GM21576 (cell line): Measurements from ENCODE around the gene EME2.

Experiments used
- ATAC-seq: cut with Tn5 transposase; IDR thresholded peaks from one replicate; pipeline ENCODE4 v1.9.1; 2021; ENCODE audit warnings: mild to moderate bottlenecking, moderate library complexity; ENCODE audit not compliant: unreplicated experiment

Gene EME2

GRCh38 chr16:1817276-1817589, 44.6 kb downstream of the EME2 start:
- ATAC-seq: no peak

GRCh38 chr16:1817716-1818115, 45.1 kb downstream of the EME2 start:
- no peak for ATAC-seq

DNA sequence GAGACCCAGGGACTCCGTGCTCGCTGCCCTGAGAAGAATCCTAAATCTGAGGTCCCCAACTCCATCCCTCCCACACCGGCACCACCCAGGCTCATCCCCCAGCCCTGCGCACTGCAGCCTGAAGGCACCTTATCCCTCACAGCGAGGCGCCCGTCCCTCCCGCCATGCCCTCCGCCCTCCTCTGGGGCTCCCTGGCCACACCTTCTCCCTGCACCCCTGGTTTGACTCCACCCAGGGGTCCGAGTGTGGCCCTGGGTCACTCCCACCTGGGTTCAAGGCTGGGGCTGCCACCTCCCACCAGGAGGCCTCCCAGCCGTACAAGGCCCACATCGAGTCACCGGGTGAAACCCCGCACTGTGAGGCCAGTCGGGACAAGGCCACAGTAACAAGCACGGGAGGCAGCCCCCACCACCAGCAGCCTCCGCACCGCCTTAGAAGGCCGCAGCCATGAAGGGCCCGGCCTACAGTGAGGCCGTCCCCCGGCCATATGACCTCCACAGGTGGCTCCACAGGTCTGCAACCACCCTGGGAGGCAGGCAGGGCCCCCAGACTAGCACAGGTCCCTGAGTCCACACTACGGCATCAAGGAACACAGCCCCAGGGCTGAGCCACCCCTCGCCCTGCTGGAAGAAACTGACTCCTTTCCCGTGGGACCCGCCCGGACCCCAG, 45.7 kb downstream of the EME2 start:
- no peak for ATAC-seq

GRCh38 chr16:1818873-1819525, 46.4 kb downstream of the EME2 start:
- ATAC-seq: no peak

DNA sequence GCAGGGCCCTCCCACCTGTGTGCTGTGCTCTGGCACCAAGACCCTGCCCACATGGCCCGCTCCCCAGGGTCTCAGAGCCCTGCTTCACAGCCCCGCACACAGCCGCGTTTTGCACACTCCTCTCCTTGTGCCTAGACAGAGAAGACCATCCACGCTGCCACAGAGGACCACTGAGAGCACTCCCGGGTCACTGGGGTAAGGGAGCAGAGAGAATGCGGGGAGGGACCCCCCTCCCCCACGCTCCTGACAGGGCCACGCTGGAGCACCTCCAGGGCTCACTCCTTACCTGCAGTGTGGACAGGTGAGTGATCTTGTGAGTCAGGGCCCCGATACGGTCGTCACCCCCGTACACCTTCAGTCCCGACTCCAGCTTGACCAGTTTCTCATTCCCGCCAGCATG, 47.0 kb downstream of the EME2 start:
- no peak for ATAC-seq

- ATAC-seq: no peak
Measured at GRCh38 chr16:1820096-1820945, 47.7 kb downstream of the EME2 start.

- no peak for ATAC-seq
Measured at GRCh38 chr16:1820946-1821290, 48.3 kb downstream of the EME2 start.

DNA sequence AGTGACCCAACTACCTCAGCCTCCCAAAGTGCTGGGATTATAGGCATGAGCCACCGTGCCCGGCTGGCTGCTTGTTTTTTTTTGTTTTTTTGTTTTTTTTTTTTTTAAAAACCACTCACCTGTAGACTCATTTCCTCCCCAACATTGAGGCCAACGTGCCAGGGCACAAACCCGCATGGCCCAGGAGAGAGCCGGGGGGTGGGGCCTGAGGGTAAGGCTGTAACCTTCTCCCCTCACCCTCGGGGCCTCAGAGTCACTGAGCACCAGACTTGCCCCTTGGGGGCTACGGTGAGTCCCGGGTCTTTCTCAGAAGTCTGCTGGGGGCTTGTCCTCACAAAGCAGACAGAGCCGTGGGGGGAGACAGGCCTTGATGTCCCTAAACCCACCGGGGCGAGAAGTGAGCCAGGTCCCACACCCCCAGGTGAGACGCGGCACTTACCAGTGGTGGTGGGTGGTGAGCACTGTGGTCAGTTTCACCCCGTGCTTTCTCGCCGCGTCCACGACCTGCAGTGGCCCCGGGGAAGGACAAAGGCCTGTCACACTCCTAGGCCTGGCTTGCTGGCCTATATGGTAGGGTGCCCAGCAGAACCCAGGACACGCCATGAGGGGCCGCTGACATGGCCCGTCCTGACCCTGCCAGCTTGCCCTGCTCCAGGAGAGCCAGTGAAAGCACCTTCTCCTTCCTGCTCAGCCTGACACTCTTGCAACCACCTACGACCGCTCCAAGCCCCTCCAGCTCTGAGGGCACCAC, 49.4 kb downstream of the EME2 start:
- no peak for ATAC-seq

DNA sequence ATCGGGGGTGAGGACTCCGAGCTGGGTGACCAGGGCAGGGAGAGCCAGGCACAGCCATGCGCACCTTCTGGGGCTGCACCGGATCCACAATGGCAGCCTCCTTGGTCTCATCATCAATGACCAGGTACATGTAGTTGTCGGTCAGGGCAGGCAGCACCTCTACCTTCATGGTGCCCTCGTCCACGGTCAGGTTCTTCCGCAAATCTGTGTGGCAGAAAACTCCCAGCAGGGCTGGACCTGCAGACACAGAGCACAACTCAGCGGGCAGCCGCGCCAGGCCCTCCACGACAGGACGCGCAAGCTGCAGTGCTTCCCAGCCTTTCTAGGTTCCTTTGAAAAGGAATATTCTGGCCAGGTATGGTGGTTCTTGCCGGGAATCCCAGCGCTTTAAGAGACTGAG, 50.2 kb downstream of the EME2 start:
- no peak for ATAC-seq

GRCh38 chr16:1823821-1824220, 51.2 kb downstream of the EME2 start:
- no peak for ATAC-seq

DNA sequence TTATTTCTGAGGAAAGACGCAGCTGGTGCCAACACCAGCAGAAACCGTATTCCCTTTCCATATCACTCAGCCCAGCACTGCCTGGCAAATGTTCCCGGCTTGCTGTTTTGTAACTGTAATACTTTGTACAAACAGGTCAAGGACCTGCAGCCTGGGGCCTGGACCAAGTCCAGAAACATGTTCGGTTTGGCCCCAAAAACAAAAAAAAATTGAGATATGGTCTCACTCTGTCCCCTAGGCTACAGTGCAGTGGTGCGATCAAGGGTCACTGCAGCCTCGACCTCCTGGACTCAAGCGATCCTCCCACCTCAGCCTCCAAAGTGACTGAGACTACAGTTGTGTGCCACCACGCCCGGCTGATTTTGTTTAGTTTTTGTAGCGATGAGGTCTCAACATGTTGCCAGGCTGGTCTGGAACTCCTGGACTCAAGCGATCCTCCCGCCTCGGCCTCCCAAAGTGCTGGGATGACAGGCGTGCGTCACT, 52.8 kb downstream of the EME2 start:
- no peak for ATAC-seq
